B cell (primary cell): ENCODE data around the gene IFI27L2. TPM values are rescaled to one million over a fixed set of nuclear protein-coding genes. Genes with fewer than 3 reads are reported as not detected.

Experiments used
- ATAC-seq: fragments of 200-7000 bp; cut with Tn5 transposase; one replicate; pipeline ENCODE4 v1.10.0; 2021; ENCODE audit warnings: low read depth, mild to moderate bottlenecking, moderate number of reproducible peaks, moderate library complexity
- CTCF ChIA-PET: fragments of 350-600 bp; sonication (Branson Sonifier 250); formaldehyde crosslinking; loops from one replicate; lab custom pipeline; 2021; ENCODE audit warnings: antibody characterized with exemption, inconsistent platforms; lab: Charles Lee
- POLR2A ChIA-PET: fragments of 350-600 bp; sonication (Branson Sonifier 250); formaldehyde crosslinking; loops from one replicate; lab custom pipeline; 2021; ENCODE audit warnings: antibody characterized with exemption; lab: Charles Lee
- DNase-seq: peaks from one replicate; pipeline ENCODE4 v3.0.0; 2013
- H2AFZ ChIP-seq: 2 replicates; pipeline ENCODE4 v1.6.1; 2012; ENCODE audit warnings: mild to moderate bottlenecking, low read depth, low read length; ENCODE audit not compliant: insufficient read depth, poor library complexity, severe bottlenecking
- H3K27ac ChIP-seq, 2 donors: 1 replicate in 1 of 2; 2 replicates in 1 of 2; pipeline ENCODE4 v1.5.1; 2012 to 2013; ENCODE audit warnings: low read length in 2 of 2, mild to moderate bottlenecking in 2 of 2, moderate library complexity in 1 of 2
- H3K27me3 ChIP-seq, 4 experiments: fragments of 200-600 bp in 1 of 4; sonication (generic) in 1 of 4; replicated peaks in 1 of 4; 1 replicate in 2 of 4; 2 replicates in 2 of 4; pipeline versions ENCODE4 v1.6.1 to v1.7.0; 2013 to 2016; ENCODE audit warnings: low read length in 3 of 4, mild to moderate bottlenecking in 2 of 4, mixed read lengths in 1 of 4, moderate library complexity in 1 of 4; ENCODE audit not compliant: insufficient read depth in 4 of 4, control insufficient read depth in 3 of 4; ENCODE audit errors: control extremely low read depth in 1 of 4
- H3K36me3 ChIP-seq, 2 experiments: replicated peaks in 1 of 2; 1 replicate in 1 of 2; 2 replicates in 1 of 2; pipeline versions ENCODE4 v1.6.1 to v1.7.1; 2013; ENCODE audit warnings: low read length in 1 of 2; ENCODE audit not compliant: insufficient read depth in 2 of 2, control insufficient read depth in 1 of 2; ENCODE audit errors: control extremely low read depth in 1 of 2, extremely low read depth in 1 of 2
- H3K4me1 ChIP-seq, 2 donors: fragments of 200-600 bp in 1 of 2; sonication (generic) in 1 of 2; 1 replicate in 1 of 2; 2 replicates in 1 of 2; pipeline versions ENCODE4 v1.5.1 to v1.6.1; 2013 to 2017; ENCODE audit warnings: low read length in 2 of 2; ENCODE audit not compliant: control insufficient read depth in 2 of 2, insufficient read depth in 2 of 2
- H3K4me2 ChIP-seq: replicated peaks from 2 replicates; pipeline ENCODE3; 2012; ENCODE audit warnings: mild to moderate bottlenecking, low read depth, low read length; ENCODE audit not compliant: poor library complexity, severe bottlenecking
- H3K4me3 ChIP-seq, 5 experiments: fragments of 200-600 bp in 1 of 5; sonication (generic) in 1 of 5; 1 replicate in 3 of 5; 2 replicates in 2 of 5; pipeline versions ENCODE4 v1.5.1 to v1.7.0; 2011 to 2016; ENCODE audit warnings: low read length in 4 of 5, mild to moderate bottlenecking in 4 of 5, low read depth in 2 of 5, control low read depth in 1 of 5, moderate library complexity in 1 of 5; ENCODE audit not compliant: insufficient read depth in 1 of 5; ENCODE audit errors: control extremely low read depth in 1 of 5, extremely low read depth in 1 of 5
- H3K79me2 ChIP-seq: fragments of 200-600 bp; sonication (generic); one replicate; pipeline ENCODE4 v1.6.0; 2016; ENCODE audit warnings: low read length; ENCODE audit not compliant: control insufficient read depth, insufficient read depth
- H3K9ac ChIP-seq: fragments of 200-600 bp; sonication (generic); 2 replicates; pipeline ENCODE4 v1.6.1; 2017; ENCODE audit warnings: mild to moderate bottlenecking, low read length, moderate library complexity
- H3K9me3 ChIP-seq, 3 donors: one replicate each; pipeline versions ENCODE4 v1.6.1 to v1.7.1; 2013; ENCODE audit warnings: low read length in 2 of 3; ENCODE audit not compliant: control insufficient read depth in 2 of 3, insufficient read depth in 1 of 3; ENCODE audit errors: control extremely low read depth in 1 of 3
- H4K20me1 ChIP-seq: 2 replicates; pipeline ENCODE4 v1.6.0; 2012; ENCODE audit warnings: mild to moderate bottlenecking, low read length; ENCODE audit not compliant: insufficient read depth, control insufficient read depth, poor library complexity, severe bottlenecking
- H3K27ac Mint-ChIP-seq: one replicate; pipeline ENCODE4 v1.8.0; 2021; ENCODE audit warnings: mixed read lengths
- H3K27me3 Mint-ChIP-seq: one replicate; pipeline ENCODE4 v1.8.0; 2021; ENCODE audit warnings: mixed read lengths
- H3K4me1 Mint-ChIP-seq: one replicate; pipeline ENCODE4 v1.8.0; 2021; ENCODE audit warnings: mixed read lengths
- H3K4me3 Mint-ChIP-seq: one replicate; pipeline ENCODE4 v1.8.0; 2021; ENCODE audit warnings: mixed read lengths
- H3K9me3 Mint-ChIP-seq: one replicate; pipeline ENCODE4 v1.8.0; 2022; ENCODE audit warnings: mixed read lengths; ENCODE audit not compliant: insufficient read depth
- CTCF ChIP-seq: fragments of 200-600 bp; IDR thresholded peaks from one replicate; pipeline ENCODE4 v1.8.0; 2022; ENCODE audit warnings: antibody characterized with exemption, mild to moderate bottlenecking
- EZH2 ChIP-seq: IDR thresholded peaks from 2 replicates; pipeline ENCODE4 v1.6.1; 2012; ENCODE audit warnings: borderline replicate concordance, low read depth, mild to moderate bottlenecking, moderate library complexity, low read length; ENCODE audit not compliant: insufficient read depth, poor library complexity, severe bottlenecking
- WGBS: methylation state at CpG from one replicate; pipeline ENCODE4 v1.1.5; 2013; ENCODE audit warnings: missing lambda C conversion rate; ENCODE audit not compliant: insufficient coverage; 5-methylcytosine and 5-hydroxymethylcytosine counted together
- intact Hi-C: fragments of 100-400 bp; cut with micrococcal nuclease; formaldehyde crosslinking; loops from one replicate; pipeline ENCODE4 v1.10.0; 2022
- polyA plus RNA-seq: library from polyadenylated mRNA; depleted of rRNA; stranded (reverse); fragments of >200 nt; gene quantifications from 2 replicates; pipeline ENCODE4 v1.2.3, GENCODE V29; 2012
- total RNA-seq, 2 donors: library from RNA; stranded (reverse); fragments of 120-200 nt in 1 of 2; gene quantifications; 1 replicate in 1 of 2; 2 replicates in 1 of 2; pipeline versions ENCODE4 v1.2.3 to v1.2.4, GENCODE V29; 2013 to 2022

Gene IFI27L2
- total and polyA plus RNA-seq, 2 donors (not counting 1 experiment from before 2014, with no cell fraction given): 30.2 to 57.4 TPM

- no peak overlapping the region for H3K4me3 Mint-ChIP-seq
- Histone ChIP-seq H3K36me3 (no peaks in the 10 kb centered on the region), H3K9me3 (peaks cover 0 to 23% (median 17%) of the 10 kb centered on the region in 3 donors), H3K27me3 (peaks cover 0 to 21% (median 0%) of the 10 kb centered on the region in 4 experiments), H3K27ac (no peak overlapping the region), H3K9ac (no peak overlapping the region), H3K4me3 (no peak overlapping the region), H4K20me1 (no peaks in the 10 kb centered on the region), H2AFZ (no peak overlapping the region), H3K79me2 (no peaks in the 10 kb centered on the region), H3K4me1 (no peaks in the 10 kb centered on the region), H3K4me2 (no peak overlapping the region)
- H3K4me1 Mint-ChIP-seq: no peaks in the 10 kb centered on the region
- ChIA-PET POLR2A (no interaction called here), CTCF (interaction anchor here (1.2 to 1.4 kb wide), 2 partner anchors 11 to 15 kb away, joined by 3 to 4 read pairs; no protein-coding TSS in a partner anchor)
- 75% methylated on average over 2 of the region's 3 CpGs for WGBS
- intact Hi-C loops: no loop called here
- no peak for TF ChIP-seq EZH2
- peaks cover 32% of the 10 kb centered on the region for H3K27me3 Mint-ChIP-seq
- DNase-seq (no peak), ATAC-seq (no peak)
- H3K27ac Mint-ChIP-seq: no peak overlapping the region
- peaks cover 13% of the 10 kb centered on the region for H3K9me3 Mint-ChIP-seq
Measured at GRCh38 chr14:94121485-94121884, 7.9 kb downstream of the IFI27L2 start.

GRCh38 chr14:94120667-94121340 is 8.6 kb downstream of the IFI27L2 start:
- Histone ChIP-seq H3K79me2 (no peaks in the 10 kb centered on the region), H3K4me1 (no peaks in the 10 kb centered on the region), H4K20me1 (no peaks in the 10 kb centered on the region), H3K9ac (no peak overlapping the region), H3K27me3 (peaks cover 0 to 26% (median 0%) of the 10 kb centered on the region in 4 experiments), H3K9me3 (peaks cover 0 to 23% (median 17%) of the 10 kb centered on the region in 3 donors), H3K27ac (no peak overlapping the region), H2AFZ (no peak overlapping the region), H3K36me3 (no peaks in the 10 kb centered on the region), H3K4me2 (no peak overlapping the region), H3K4me3 (no peak overlapping the region)
- TF ChIP-seq CTCF (no peak), EZH2 (no peak)
- ChIA-PET CTCF (interaction anchor here (1.2 kb wide), 1 partner anchor 12 kb away, joined by 3 read pairs; no protein-coding TSS in a partner anchor), POLR2A (no interaction called here)
- WGBS: 92% methylated on average over 5 of the region's 5 CpGs
- H3K27ac Mint-ChIP-seq: no peak overlapping the region
- no peaks in the 10 kb centered on the region for H3K4me1 Mint-ChIP-seq
- H3K4me3 Mint-ChIP-seq: no peak overlapping the region
- H3K9me3 Mint-ChIP-seq: peaks cover 13% of the 10 kb centered on the region
- H3K27me3 Mint-ChIP-seq: peaks cover 37% of the 10 kb centered on the region
- ATAC-seq (no peak), DNase-seq (no peak)
- intact Hi-C loops: no loop called here
